ENCODE data around the gene ZNF846. TPM values are rescaled to one million over a fixed set of nuclear protein-coding genes. Genes with fewer than 3 reads are reported as not detected.

ZNF846 gene
- total RNA-seq, 2 donors from 2014 or later = 8.0 to 8.4 TPM

- no peak for DNase-seq (ENCODE audit: low spot score)
- H3K27ac ChIP-seq = no peak overlapping the region
These were observed 59.2 kb downstream of the ZNF846 start for GRCh38 chr19:9709305-9709704.

DNA sequence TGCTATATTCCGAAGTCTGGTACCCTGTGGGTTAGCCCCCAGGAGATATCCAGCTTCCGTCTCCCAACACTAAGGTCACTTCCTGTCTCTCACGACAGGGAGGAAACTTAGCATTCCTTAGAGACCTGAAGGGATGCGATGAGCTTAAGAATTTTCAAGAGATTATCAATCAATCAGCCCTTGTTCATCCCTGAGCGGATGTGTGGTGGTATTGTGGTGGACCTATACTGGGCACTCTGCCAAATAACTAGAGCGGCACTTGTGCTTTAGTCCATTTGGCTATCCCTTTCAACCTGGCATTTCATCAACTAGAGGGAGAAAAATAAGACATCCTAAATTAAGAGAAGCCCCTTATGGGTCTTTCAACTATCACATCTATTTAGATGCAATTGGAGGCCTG lies 62.7 kb downstream of the ZNF846 start:
- Histone ChIP-seq H3K27ac (no peak overlapping the region), H3K27me3 (no peaks in the 10 kb centered on the region), H3K4me1 (no peaks in the 10 kb centered on the region), H3K4me3 (no peak overlapping the region), H3K36me3 (no peaks in the 10 kb centered on the region), H3K9me3 (peaks cover 0 to 7% of the 10 kb centered on the region in 2 donors)
- TF ChIP-seq, protein P1, sequence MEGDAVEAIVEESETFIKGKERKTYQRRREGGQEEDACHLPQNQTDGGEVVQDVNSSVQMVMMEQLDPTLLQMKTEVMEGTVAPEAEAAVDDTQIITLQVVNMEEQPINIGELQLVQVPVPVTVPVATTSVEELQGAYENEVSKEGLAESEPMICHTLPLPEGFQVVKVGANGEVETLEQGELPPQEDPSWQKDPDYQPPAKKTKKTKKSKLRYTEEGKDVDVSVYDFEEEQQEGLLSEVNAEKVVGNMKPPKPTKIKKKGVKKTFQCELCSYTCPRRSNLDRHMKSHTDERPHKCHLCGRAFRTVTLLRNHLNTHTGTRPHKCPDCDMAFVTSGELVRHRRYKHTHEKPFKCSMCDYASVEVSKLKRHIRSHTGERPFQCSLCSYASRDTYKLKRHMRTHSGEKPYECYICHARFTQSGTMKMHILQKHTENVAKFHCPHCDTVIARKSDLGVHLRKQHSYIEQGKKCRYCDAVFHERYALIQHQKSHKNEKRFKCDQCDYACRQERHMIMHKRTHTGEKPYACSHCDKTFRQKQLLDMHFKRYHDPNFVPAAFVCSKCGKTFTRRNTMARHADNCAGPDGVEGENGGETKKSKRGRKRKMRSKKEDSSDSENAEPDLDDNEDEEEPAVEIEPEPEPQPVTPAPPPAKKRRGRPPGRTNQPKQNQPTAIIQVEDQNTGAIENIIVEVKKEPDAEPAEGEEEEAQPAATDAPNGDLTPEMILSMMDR (IDR thresholded peaks at IDR 0.05) = no peak
- no peak for DNase-seq (ENCODE audit: low spot score)

More at GRCh38 chr19:9709305-9709704, 59.2 kb downstream of the ZNF846 start:
- Histone ChIP-seq H3K4me3 (no peak overlapping the region), H3K4me1 (no peaks in the 10 kb centered on the region), H3K36me3 (no peaks in the 10 kb centered on the region), H3K9me3 (peaks cover 6 to 20% of the 10 kb centered on the region in 2 donors), H3K27me3 (no peaks in the 10 kb centered on the region)
- TF ChIP-seq, protein P1 (IDR thresholded peaks at IDR 0.05) = no peak

DNA sequence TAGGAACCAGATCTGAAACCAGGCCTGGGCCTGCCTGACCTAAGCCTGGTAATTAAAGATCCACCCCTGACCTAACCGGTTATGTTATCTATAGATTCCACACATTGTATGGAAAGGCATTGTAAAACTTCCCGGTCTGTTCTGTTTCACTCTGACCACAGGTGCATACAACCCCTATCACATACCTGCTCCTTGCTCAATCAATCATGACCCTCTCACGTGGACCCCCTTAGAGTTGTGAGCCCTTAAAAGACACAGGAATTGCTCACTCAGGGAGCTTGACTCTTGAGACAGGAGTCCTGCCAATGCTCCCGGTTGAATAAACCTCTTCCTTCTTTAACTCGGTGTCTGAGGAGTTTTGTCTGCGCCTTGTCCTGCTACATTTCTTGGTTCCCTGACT lies 66.4 kb downstream of the ZNF846 start:
- H3K36me3 ChIP-seq = no peaks in the 10 kb centered on the region
- no peaks in the 10 kb centered on the region for H3K4me1 ChIP-seq
- no peak for DNase-seq (ENCODE audit: low spot score)
- H3K9me3 ChIP-seq = no peaks in the 10 kb centered on the region
- TF ChIP-seq, protein P1 (IDR thresholded peaks at IDR 0.05) = no peak
- no peak overlapping the region for H3K4me3 ChIP-seq
- H3K27ac ChIP-seq = no peak overlapping the region
- H3K27me3 ChIP-seq = no peaks in the 10 kb centered on the region

Other genes starting within 250 kb of the ZNF846 start
- gene ZNF426, start 230.1 kb downstream of the ZNF846 start, total RNA-seq = 1 to 10 TPM; 9.6 TPM
- 10 to 100 TPM; 13.4 to 16.8 TPM for gene ZNF121, start 184.2 kb downstream of the ZNF846 start, total RNA-seq
- gene ZNF561, start 147.5 kb downstream of the ZNF846 start, total RNA-seq = 10 to 100 TPM; 13.6 to 15.2 TPM
- gene ZNF562, start 93.6 kb downstream of the ZNF846 start, total RNA-seq = 10 to 100 TPM; 16.0 to 17.1 TPM
- gene FBXL12, start 50.3 kb upstream of the ZNF846 start, total RNA-seq = 10 to 100 TPM; 10.2 to 15.8 TPM
- 100 to 1,000 TPM; 677 to 684 TPM for gene UBL5, start 59.2 kb upstream of the ZNF846 start, total RNA-seq
- 100 to 1,000 TPM; 111 to 125 TPM for gene PIN1, start 66.6 kb upstream of the ZNF846 start, total RNA-seq
- gene OLFM2, start 167.8 kb upstream of the ZNF846 start, total RNA-seq = 1 to 10 TPM; 1.4 to 3.5 TPM
- gene COL5A3, start 241.8 kb upstream of the ZNF846 start, total RNA-seq = 1 to 10 TPM; 6.8 to 7.2 TPM
- not detected for gene RDH8, start 244.7 kb upstream of the ZNF846 start, total RNA-seq

Measured in right atrium auricular region (tissue), 2 donors.